ENCODE results near the gene TOMM40. TPM values are rescaled to one million over a fixed set of nuclear protein-coding genes. Genes with fewer than 3 reads are reported as not detected.

TOMM40 gene
- total RNA-seq, 1 donor from 2014 or later, result 48.9 TPM

DNA sequence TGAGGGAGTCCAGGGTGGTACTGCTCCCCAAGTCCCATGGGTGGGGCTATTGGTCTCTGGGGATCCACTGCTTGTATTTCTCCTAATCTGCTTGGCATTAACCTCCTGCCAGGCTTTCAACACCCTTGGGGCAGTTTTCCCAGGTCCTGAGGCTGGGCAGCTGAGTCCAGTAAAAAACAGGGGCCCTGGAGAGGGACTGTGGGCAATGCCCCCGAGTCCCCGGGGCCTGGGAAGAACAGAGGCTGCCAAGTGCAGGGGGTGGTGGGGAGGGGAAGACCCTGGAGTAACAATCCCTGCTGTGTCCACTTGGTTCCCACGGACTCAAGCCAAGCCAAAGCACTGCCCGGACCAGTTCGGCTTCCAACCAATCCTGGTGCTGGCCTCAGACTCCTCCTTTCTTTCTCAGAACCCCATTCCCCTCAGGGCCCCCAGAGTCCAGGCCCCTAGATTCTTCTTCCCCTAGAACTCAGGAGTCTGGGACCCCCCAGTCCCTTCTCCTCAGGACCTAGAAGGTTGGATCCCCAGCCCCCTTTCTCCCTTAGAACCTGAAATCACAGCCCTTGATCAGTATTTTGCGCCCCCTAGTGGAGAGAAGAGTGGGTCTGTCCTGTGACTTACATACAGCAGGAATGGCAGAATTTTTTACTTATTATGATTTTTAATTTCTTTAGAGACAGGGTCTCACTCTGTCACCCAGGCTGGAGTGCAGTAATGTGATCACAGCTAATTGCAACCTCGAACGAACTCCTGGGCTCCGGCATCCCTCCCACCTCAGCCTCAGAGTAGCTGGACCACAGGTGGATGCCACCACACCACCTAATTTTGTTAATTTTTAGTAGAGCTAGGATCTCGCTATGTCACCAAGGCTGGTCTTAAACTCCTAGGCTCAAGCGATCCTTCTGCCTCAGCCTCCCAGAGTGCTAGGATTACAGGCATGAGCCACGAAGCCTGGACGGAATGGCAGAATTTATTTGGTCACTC is 60.4 kb downstream of the TOMM40 start:
- DNase-seq (no peak), ATAC-seq (ENCODE audit: poor library complexity) (no peak)
- intact Hi-C loops (cut with DNase I), result loop anchor here (2.0 kb wide), 1 partner anchor 47 kb away; the partner anchor contains the start of gene APOE

Other genes starting within 250 kb of the TOMM40 start
- 32.1 TPM for gene PVR, start 247.3 kb upstream of the TOMM40 start, total RNA-seq
- 3.9 TPM for gene CEACAM19, start 219.8 kb upstream of the TOMM40 start, total RNA-seq
- not detected for gene CEACAM16, start 192.1 kb upstream of the TOMM40 start, total RNA-seq
- gene BCL3, start 142.5 kb upstream of the TOMM40 start, total RNA-seq, result 14.6 TPM
- not detected for gene CBLC, start 113.4 kb upstream of the TOMM40 start, total RNA-seq
- 86.2 TPM for gene BCAM, start 82.2 kb upstream of the TOMM40 start, total RNA-seq
- 36.9 TPM for gene NECTIN2, start 45.0 kb upstream of the TOMM40 start, total RNA-seq
- gene APOE, start 14.5 kb downstream of the TOMM40 start, total RNA-seq, result 13.6 TPM
- gene APOC1, start 23.4 kb downstream of the TOMM40 start, total RNA-seq, result 1.00 TPM
- not detected for gene APOC4, start 51.0 kb downstream of the TOMM40 start, total RNA-seq
- not detected for gene APOC2, start 54.8 kb downstream of the TOMM40 start, total RNA-seq
- 89.7 TPM for gene CLPTM1, start 64.1 kb downstream of the TOMM40 start, total RNA-seq
- 2.9 TPM for gene RELB, start 110.2 kb downstream of the TOMM40 start, total RNA-seq
- 31.7 TPM for gene CLASRP, start 147.8 kb downstream of the TOMM40 start, total RNA-seq
- gene ZNF296, start 185.2 kb downstream of the TOMM40 start, total RNA-seq, result 0.32 TPM
- gene GEMIN7, start 188.0 kb downstream of the TOMM40 start, total RNA-seq, result 14.7 TPM
- gene PPP1R37, start 201.9 kb downstream of the TOMM40 start, total RNA-seq, result 13.7 TPM

Data from Right ventricle myocardium superior (tissue), 1 donor.